BE2C (cell line): ENCODE measurements around the gene AGBL1.

Source experiments
- DNase-seq: peaks from one replicate; pipeline ENCODE4 v3.0.0-alpha.2; 2020
- H3K27me3 ChIP-seq: fragments of 250-450 bp; sonication (Bioruptor Pico); 2 replicates; pipeline ENCODE4 v1.5.1; 2020; ENCODE audit warnings: mild to moderate bottlenecking
- H3K36me3 ChIP-seq: fragments of 250-450 bp; sonication (Bioruptor Pico); 2 replicates; pipeline ENCODE4 v1.5.1; 2020; ENCODE audit warnings: mild to moderate bottlenecking
- H3K4me1 ChIP-seq: fragments of 250-450 bp; sonication (Bioruptor Pico); 2 replicates; pipeline ENCODE4 v1.5.1; 2020
- H3K4me3 ChIP-seq: 2 replicates; pipeline ENCODE4 v1.5.1; 2011; ENCODE audit warnings: low read depth, low read length
- H3K9me3 ChIP-seq: fragments of 250-450 bp; sonication (Bioruptor Pico); 2 replicates; pipeline ENCODE4 v1.5.1; 2020
- TF ChIP-seq, protein P1 (sequence below): IDR thresholded peaks from 2 replicates; pipeline ENCODE4 v1.5.1; 2012; ENCODE audit warnings: mild to moderate bottlenecking, low read depth, low read length

AGBL1 gene

DNA sequence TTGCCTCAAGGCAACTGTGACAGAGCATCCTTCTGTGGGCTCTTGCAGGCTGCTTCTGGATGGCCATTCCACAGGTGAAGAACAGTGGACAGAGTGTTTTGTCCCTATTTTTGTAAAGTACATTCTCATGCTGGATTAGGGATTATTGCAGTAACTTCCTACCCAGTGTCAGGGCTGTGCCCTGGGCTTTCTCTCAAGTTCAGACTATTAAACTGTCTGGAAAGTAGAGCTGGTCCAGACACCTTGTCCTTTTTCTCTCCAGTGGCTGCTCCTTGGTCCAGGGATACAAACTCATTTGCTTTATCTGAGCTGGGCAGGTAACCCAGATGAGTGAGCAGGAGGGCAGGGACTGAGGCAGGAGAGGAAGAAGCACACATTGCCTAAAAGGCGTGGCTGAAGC, 37.4 kb upstream of the AGBL1 start:
- Histone ChIP-seq H3K36me3 (no peaks in the 10 kb centered on the region), H3K4me1 (no peaks in the 10 kb centered on the region), H3K9me3 (no peaks in the 10 kb centered on the region), H3K27me3 (no peaks in the 10 kb centered on the region), H3K4me3 (no peak overlapping the region)
- TF ChIP-seq, protein P1, sequence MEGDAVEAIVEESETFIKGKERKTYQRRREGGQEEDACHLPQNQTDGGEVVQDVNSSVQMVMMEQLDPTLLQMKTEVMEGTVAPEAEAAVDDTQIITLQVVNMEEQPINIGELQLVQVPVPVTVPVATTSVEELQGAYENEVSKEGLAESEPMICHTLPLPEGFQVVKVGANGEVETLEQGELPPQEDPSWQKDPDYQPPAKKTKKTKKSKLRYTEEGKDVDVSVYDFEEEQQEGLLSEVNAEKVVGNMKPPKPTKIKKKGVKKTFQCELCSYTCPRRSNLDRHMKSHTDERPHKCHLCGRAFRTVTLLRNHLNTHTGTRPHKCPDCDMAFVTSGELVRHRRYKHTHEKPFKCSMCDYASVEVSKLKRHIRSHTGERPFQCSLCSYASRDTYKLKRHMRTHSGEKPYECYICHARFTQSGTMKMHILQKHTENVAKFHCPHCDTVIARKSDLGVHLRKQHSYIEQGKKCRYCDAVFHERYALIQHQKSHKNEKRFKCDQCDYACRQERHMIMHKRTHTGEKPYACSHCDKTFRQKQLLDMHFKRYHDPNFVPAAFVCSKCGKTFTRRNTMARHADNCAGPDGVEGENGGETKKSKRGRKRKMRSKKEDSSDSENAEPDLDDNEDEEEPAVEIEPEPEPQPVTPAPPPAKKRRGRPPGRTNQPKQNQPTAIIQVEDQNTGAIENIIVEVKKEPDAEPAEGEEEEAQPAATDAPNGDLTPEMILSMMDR = no peak
- no peak for DNase-seq

DNA sequence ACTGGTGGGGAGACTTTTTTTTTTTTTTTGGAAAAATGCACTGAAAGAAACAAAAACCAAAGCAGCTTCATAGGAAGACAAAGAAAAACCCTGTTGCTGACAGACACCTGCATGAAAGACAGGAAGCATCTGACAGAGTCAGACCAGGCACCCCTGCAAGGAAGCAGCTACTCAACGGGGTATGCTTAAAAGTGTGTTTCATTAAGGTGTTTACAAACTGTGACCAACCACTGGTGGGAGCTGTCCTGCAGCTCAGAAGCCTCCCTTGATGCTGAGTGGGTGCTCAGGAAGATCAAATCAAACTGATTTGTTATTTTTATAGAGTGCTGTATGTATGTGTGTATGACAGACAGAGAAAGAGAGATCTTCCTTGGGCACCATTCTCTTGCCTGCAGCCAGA, 34.7 kb upstream of the AGBL1 start:
- Histone ChIP-seq H3K4me3 (no peak overlapping the region), H3K9me3 (no peaks in the 10 kb centered on the region), H3K36me3 (no peaks in the 10 kb centered on the region), H3K27me3 (no peaks in the 10 kb centered on the region), H3K4me1 (no peaks in the 10 kb centered on the region)
- TF ChIP-seq, protein P1 = no peak
- DNase-seq = no peak

DNA sequence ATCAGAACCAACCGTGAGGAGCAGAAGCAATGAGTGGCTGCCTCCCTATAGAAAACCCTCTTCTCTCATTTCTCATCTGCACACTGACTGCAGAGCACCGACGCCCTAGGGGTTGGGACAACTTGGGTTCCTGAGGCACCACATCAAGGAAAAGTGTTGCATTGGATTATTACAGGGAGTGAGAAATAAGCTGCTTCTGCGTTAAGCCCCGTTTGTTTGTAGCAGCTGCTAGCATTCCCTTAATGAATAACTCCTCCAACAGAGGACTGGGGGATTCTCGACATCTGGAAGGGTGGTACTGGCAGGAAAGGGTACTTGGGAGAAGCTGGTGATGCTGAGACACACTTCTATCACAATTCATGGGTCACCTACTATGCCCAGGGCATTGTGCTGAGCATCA, 25.3 kb upstream of the AGBL1 start:
- Histone ChIP-seq H3K27me3 (no peaks in the 10 kb centered on the region; the same call in 1 of the 2 replicates), H3K4me1 (no peaks in the 10 kb centered on the region), H3K36me3 (no peaks in the 10 kb centered on the region), H3K4me3 (no peak overlapping the region), H3K9me3 (no peaks in the 10 kb centered on the region)
- no peak for DNase-seq
- TF ChIP-seq, protein P1 = no peak

DNA sequence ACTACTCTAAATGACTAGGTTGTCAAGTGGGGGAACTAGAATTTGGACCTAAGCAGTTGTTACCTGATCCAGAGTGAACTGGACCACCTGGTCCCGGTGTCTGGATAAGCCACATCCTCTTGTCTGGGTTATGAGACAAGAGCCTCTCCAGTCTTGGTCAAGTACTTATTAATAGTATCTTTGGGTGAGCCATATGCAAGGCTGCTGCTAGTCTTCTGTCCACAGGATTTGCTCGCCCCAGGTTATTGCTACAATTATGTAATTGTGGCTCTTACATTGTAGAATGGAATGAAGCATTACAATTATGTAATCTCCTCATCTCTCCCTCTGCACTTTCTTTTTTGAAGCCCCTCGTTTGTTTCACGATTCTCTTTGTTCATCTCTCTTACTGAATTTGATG, 24.0 kb upstream of the AGBL1 start:
- Histone ChIP-seq H3K36me3 (no peaks in the 10 kb centered on the region), H3K9me3 (no peaks in the 10 kb centered on the region), H3K4me1 (no peaks in the 10 kb centered on the region), H3K27me3 (no peaks in the 10 kb centered on the region; the same call in 1 of the 2 replicates), H3K4me3 (no peak overlapping the region)
- DNase-seq = no peak
- TF ChIP-seq, protein P1 = no peak

DNA sequence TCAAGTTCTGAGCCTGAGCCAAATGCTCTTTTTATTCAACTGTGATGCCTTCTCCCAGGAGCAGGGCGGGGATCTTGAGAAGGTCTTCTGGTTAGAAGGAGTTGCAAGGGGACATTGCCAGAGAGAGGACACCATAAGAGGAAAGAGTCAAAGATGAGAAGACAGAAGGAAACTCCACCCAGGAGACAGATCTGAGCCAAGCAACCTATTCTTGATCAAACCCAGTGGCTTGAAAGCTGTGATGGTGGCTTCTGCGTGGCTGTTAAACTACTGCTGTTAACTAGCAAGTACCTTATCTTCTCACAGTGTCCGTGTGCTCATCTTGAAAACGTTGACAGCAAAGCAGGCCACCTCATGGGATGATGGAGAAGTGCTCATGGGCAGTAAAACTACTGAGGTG, 19.8 kb upstream of the AGBL1 start:
- no peak for DNase-seq
- H3K36me3 ChIP-seq = no peaks in the 10 kb centered on the region
- TF ChIP-seq, protein P1 = no peak

DNA sequence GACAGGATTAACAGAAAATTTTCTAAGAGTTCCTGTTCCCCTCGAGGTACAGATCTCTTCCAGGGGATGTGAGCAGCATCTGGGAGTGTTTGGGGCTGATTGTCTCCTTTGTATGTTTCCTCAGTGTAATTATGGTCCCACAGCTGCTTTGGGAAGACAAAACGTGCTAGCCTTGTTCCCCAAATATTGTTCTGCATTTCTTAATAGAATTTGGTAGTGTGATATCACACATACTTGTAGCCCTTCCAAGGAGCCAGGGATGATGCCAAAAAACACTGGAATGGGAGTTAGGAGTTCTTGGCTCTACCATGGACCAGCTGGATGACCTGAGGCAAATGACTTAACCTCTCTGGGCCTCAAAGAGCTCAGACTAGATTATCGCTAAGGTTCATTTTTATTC, 19.0 kb upstream of the AGBL1 start:
- no peaks in the 10 kb centered on the region for H3K9me3 ChIP-seq
- no peak for DNase-seq
- TF ChIP-seq, protein P1 = no peak
- H3K27me3 ChIP-seq = peaks cover 4% of the 10 kb centered on the region
- no peaks in the 10 kb centered on the region for H3K36me3 ChIP-seq
- no peak overlapping the region for H3K4me3 ChIP-seq
- H3K4me1 ChIP-seq = no peaks in the 10 kb centered on the region

More for the DNA sequence above, 19.8 kb upstream of the AGBL1 start:
- H3K4me3 ChIP-seq = no peak overlapping the region
- H3K27me3 ChIP-seq = peaks cover 4% of the 10 kb centered on the region
- no peaks in the 10 kb centered on the region for H3K4me1 ChIP-seq
- no peaks in the 10 kb centered on the region for H3K9me3 ChIP-seq
